Ishikawa (cell line): Measurements from ENCODE around the gene AZU1.

ENCODE experiments used
- CEBPB ChIP-seq: IDR thresholded peaks from 2 replicates; pipeline ENCODE4 v1.6.1; 2012
- CREB1 ChIP-seq: IDR thresholded peaks from 2 replicates; pipeline ENCODE4 v1.6.1; 2012; ENCODE audit warnings: low read depth
- EGR1 ChIP-seq: IDR thresholded peaks from 2 replicates; pipeline ENCODE4 v1.6.1; 2012
- EP300 ChIP-seq: IDR thresholded peaks from 2 replicates; pipeline ENCODE4 v1.6.1; 2012; ENCODE audit warnings: borderline replicate concordance
- FOXM1 ChIP-seq: IDR thresholded peaks from 2 replicates; pipeline ENCODE4 v1.6.1; 2012; ENCODE audit warnings: low read depth, borderline replicate concordance
- MAX ChIP-seq: IDR thresholded peaks from 2 replicates; pipeline ENCODE4 v1.6.1; 2012
- NFIC ChIP-seq: IDR thresholded peaks from 2 replicates; pipeline ENCODE4 v1.6.1; 2012
- RAD21 ChIP-seq: IDR thresholded peaks from 2 replicates; pipeline ENCODE4 v1.6.1; 2012; ENCODE audit warnings: low read depth
- REST ChIP-seq: IDR thresholded peaks from 2 replicates; pipeline ENCODE4 v1.6.1; 2012; ENCODE audit warnings: low read depth, mild to moderate bottlenecking
- TAF1 ChIP-seq: IDR thresholded peaks from 2 replicates; pipeline ENCODE4 v1.6.1; 2012; ENCODE audit warnings: low read depth, mild to moderate bottlenecking
- TCF12 ChIP-seq: IDR thresholded peaks from 2 replicates; pipeline ENCODE4 v1.6.1; 2012; ENCODE audit warnings: low read depth
- TEAD4 ChIP-seq: IDR thresholded peaks from 2 replicates; pipeline ENCODE4 v1.6.1; 2012
- USF1 ChIP-seq: IDR thresholded peaks from 2 replicates; pipeline ENCODE4 v1.6.1; 2012
- YY1 ChIP-seq: IDR thresholded peaks from 2 replicates; pipeline ENCODE4 v1.6.1; 2012; ENCODE audit warnings: low read depth
- ZBTB7A ChIP-seq: IDR thresholded peaks from 2 replicates; pipeline ENCODE4 v1.6.1; 2012; ENCODE audit warnings: low read depth

The AZU1 gene

GRCh38 chr19:827710-828321 is at the start of gene AZU1:
AZU1 (plus strand) TSS chr19:827837; CDS start chr19:827847, 10 bp downstream.
- TF ChIP-seq MAX (no peak), TAF1 (no peak), ZBTB7A (no peak), CREB1 (no peak), FOXM1 (no peak), TCF12 (no peak), YY1 (no peak), TEAD4 (no peak), USF1 (no peak), NFIC (no peak), RAD21 (no peak)

- TF ChIP-seq FOXM1 = no peak
- no peak for TF ChIP-seq CREB1
- 0 out of 2 replicates have a peak, but pooled peaks have one; percentile 28 for TF ChIP-seq USF1
- TF ChIP-seq EP300 = no peak
- no peak for TF ChIP-seq ZBTB7A
- TF ChIP-seq MAX = peak; percentile 95
- peak; percentile 7; the same call in 1 of the 2 replicates for TF ChIP-seq TEAD4
- TF ChIP-seq CEBPB = peak; percentile 94
- no peak for TF ChIP-seq RAD21
- no peak for TF ChIP-seq TCF12
Measured at GRCh38 chr19:778910-779653, 48.6 kb upstream of the AZU1 start.

GRCh38 chr19:780935-781334 is 46.7 kb upstream of the AZU1 start:
- no peak for TF ChIP-seq CEBPB
- no peak for TF ChIP-seq EP300

GRCh38 chr19:781800-782184 is 45.8 kb upstream of the AZU1 start:
- TF ChIP-seq CEBPB = no peak
- no peak for TF ChIP-seq YY1
- no peak for TF ChIP-seq TAF1
- no peak for TF ChIP-seq MAX
- TF ChIP-seq TCF12 = no peak
- no peak for TF ChIP-seq RAD21
- no peak for TF ChIP-seq FOXM1
- TF ChIP-seq USF1 = no peak
- no peak for TF ChIP-seq NFIC
- TF ChIP-seq REST = no peak
- TF ChIP-seq EGR1 = no peak
- TF ChIP-seq CREB1 = no peak
- TF ChIP-seq EP300 = no peak
- no peak for TF ChIP-seq TEAD4
- TF ChIP-seq ZBTB7A = no peak

- TF ChIP-seq RAD21 = peak; percentile 5; the same call in 1 of the 2 replicates
- TF ChIP-seq NFIC = peak; percentile 89
- TF ChIP-seq CREB1 = 0 out of 2 replicates have a peak, but pooled peaks have one; percentile 35
- TF ChIP-seq TAF1 = no peak
- TF ChIP-seq EGR1 = no peak
- no peak for TF ChIP-seq CEBPB
- peak; percentile 77; the same call in 1 of the 2 replicates for TF ChIP-seq MAX
- no peak for TF ChIP-seq USF1
- peak; percentile 79 for TF ChIP-seq TCF12
- peak; percentile 99 for TF ChIP-seq TEAD4
- TF ChIP-seq EP300 = peak; percentile 76; the same call in 1 of the 2 replicates
- TF ChIP-seq YY1 = no peak
- TF ChIP-seq REST = no peak
- peak; percentile 61; the same call in 1 of the 2 replicates for TF ChIP-seq FOXM1
- peak; percentile 83 for TF ChIP-seq ZBTB7A
Measured at GRCh38 chr19:782185-782877, 45.3 kb upstream of the AZU1 start.
